ENCODE data around the gene ST6GALNAC6. TPM values are rescaled to one million over a fixed set of nuclear protein-coding genes. Genes with fewer than 3 reads are reported as not detected.

Gene ST6GALNAC6
- total and polyA plus RNA-seq, 2 of the 8 experiments (the other 6 are each of a cell fraction or from before 2014, with no cell fraction given), result 43.7 to 64.4 TPM

- TF ChIP-seq ATF2 (IDR thresholded peaks at IDR 0.05; ENCODE audit: low read length), result no peak
- no peak for TF ChIP-seq GTF2F1 (IDR thresholded peaks at IDR 0.05; ENCODE audit: borderline replicate concordance, low read depth, low read length)
- no peak for TF ChIP-seq ATF3 (IDR thresholded peaks at IDR 0.05; ENCODE audit: insufficient read depth, low read depth, low read length)
- TF ChIP-seq CHD7 (IDR thresholded peaks at IDR 0.05; ENCODE audit: insufficient replicate concordance, low read length), result no peak
Observed at GRCh38 chr9:127883959-127884358, 15.4 kb downstream of the ST6GALNAC6 start (continued).
